Activated CD8-positive, alpha-beta memory T cell treated with anti-CD3 and anti-CD28 coated beads for 48 hours (primary cell): ENCODE measurements around the gene PPP1R11.
"Not testable (repeated sequence)": the region's sequence is repeated elsewhere in the genome, so short reads cannot be mapped to it uniquely, and the experiment has no call there.

Source experiments
- DNase-seq, 3 experiments: peaks; one replicate each; pipeline ENCODE4 v3.0.0-alpha.2; 2020; ENCODE audit warnings: low read depth in 2 of 3, low spot score in 2 of 3

PPP1R11 gene

DNA sequence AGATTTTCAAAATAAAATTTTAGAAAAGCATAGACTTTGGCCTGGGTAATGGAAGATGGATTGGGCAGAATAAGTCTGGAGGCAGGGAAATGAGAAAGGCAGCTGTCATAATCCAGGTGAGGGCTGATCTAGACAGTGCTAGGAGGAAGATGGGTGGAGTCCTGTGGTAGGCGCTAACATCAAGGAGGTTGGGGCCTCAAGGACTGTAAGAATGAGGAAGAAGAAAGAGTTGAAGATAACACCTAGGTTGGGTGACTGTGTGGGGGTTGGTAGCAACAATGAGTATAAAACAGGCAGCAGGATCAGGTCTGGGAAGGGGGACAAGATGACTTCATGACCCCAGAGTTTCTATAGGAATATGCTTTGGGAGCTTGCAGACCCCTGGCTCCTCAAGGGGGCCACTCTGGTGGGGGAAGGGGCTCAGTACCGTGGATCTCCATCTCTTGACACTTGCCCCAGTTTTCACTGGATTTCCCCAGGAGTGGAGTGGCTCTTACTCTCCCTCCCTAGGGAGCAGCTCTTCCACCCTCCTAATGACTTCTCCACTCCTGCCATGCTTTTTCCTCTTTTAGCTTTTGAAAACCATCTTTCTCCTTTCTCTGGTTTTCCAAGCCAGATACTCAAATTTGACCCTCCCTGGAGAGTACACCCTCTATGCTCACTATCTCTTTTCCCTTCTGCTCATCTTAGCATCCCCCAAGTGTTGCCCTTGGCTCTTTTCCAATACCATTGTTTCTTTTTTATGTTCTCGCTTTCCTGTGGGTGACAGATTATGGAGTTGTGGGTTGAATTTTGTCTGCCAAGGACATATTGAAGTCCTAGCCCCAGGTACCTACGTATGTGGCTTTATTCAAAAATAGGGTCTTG, 31.1 kb downstream of the PPP1R11 start:
- no peak for DNase-seq

DNA sequence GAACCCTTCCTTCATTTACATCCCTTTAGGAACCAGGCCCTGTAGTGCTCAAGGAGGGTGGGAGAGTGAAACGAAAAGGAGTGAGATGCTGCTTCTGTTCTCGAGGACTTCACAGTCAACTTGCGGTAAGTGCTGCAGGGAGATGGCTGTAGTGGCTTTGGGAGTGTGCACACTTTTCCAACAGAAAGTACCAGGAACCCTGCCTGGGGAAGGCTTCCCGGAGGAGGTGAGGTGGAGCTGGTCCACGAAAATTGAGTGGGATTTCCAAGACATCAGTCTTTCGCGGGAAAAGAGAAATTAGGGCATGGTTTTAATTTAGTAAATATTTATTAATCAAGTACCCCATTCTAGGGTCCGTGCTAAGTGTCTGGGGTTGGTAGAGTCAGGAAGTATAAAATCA, 33.2 kb downstream of the PPP1R11 start:
- no peak for DNase-seq

DNA sequence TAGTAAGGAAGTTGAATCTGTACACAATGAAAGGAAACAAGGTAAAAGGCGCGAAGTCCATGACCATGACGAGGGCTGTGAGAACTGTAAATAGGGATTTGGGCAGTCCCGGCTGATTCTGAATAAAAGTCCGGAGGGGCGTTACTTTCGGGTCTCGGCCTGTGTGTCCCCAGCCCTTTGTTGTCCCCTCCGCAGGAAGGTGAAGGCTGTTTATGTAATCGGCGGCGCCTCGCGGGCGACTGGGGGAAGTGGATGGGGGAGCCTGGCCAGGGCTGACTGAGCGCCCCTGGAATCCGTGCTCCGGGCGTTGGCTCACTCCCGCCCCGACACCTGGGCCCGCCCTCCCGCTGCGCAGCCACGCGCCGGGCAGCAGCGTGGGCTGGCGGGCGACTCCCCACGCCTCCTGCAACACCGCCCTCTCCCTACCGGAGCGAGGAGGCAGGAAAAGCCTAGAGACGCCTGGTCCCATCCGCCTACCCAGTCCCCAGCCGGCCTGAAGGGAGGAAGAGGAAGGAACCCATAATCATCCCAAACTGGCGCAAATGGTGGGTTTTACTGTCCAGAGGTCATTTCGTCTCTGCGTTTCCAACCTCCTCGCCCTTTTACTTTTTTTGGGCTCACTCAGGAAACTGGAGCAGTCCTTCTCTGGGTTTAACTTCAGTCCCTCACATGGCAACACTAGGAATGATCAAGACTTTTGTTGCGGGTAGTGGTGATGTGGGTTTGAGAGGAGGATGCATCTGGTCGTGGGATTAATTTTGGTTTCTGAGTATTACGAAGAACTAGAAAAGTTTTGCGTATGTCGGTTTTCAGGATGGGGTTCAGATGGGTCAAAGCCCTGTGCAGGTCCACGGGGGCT, 33.8 kb downstream of the PPP1R11 start:
- no peak for DNase-seq

DNA sequence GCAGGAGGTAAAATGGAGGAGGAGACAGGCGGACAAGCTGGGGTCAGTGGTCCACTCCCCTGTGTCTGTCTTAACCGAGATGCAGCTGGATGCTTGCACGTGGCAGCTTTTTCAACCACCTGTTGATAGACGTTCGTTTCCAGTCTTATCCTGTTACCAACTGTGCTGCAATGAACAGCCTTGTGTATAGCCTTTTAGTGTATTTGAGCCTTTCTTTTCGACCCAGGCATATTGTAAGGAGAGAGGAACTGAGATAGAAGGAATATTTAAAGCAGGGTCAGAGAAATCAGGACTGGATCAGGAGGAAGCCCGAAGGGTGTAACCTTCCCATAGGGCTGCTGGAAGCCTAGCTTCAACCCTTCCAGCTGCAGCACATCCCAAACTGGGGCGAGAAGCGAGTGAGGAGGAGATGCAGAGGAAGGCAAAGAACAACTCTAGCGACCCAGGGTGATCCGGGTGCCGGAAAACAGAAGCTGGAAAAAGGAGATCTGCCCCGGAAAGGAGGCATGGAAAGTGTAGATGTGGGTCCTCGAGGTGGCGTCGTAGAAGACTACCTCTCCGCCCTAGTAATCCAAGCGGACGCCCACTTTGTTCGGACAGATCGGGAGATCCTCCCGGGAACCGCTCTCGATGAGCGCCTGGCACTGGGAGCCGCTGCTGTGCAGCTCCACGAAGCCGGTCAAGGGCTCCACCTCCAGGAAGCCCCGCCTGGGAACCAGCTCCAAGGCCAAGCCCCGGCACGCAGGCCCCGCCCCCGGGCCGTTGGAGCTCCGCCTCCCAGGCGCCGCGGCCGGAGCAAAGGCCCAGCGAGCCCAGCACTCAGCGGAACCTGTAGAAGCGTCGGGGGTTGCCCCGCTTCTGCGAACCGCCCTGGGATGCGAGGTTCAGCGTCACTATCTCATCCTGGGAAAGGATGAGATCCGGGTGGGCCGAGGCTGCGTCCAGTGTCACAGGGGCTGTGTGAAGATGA, 34.7 kb downstream of the PPP1R11 start:
- peak; percentile 47 for DNase-seq

DNA sequence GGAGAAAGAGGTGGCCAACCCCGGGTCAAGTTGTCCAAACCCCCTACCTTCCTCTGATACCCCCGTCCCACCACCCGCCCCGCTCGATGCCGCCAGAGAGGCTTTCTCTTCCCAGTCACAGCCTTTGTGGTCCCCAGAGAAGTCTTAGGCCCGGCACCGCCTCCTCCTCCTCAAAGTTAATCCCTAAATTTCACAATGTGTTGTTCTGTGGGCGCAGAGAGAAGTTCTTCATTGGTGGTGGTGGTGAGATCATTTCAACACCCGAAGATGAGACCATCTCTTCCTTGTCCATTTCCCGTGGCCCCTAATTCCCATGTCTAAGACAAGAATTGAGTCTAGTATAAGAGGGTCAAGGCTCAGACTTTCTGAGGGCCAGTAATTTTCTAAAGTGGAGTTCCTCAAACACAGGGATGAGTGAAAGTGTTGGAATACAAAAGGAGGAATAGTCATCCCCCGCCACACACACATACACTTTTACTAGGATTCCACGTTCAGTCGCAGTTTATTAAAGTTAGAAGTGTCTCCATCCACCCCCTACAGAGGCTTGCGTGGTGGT, 35.5 kb downstream of the PPP1R11 start:
- DNase-seq, result no peak

DNA sequence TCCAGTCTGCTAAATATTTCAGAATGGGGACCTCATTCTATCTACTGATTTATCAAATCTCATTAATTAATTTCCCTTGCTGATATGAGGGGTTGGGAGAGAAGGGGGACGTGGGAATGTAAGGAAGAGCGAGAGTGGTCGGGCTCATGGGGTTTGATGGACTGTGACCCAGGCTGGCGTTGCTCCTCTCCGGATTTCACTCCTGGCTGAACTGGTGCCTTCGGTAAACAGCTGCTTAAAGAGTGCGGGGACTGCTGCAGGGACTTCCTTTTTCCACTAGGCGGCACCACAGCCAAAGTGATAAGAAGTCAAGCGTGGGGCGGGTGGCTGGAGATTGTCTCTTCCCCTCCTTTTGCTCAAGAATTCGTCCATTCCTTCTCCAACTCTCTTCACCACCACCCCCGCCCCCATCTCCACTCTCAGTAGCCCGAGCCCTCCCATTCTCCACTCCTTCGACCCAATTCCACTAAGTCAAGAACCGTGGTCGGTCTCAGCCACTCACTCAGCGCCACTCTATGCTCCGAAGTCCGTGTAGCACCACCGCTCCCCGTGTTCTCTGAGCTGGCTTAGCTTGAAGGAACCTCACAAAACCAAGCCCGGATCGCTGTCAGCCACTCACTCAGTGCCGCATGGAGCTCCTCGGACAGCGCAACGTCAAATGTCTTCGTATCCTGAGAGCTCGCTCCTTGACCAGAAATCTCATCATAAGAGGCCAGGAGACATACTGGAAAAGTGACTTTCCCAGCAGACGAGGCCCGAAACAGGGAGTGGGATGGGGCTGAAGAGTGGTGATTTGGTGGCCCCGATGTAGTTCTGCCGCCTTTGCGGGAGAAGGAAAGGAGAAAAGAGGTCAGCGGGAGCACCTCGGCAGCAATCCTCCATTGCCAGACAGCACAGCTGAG, 36.2 kb downstream of the PPP1R11 start:
- DNase-seq, result peak; percentile 54 to 60 (median 57)

DNA sequence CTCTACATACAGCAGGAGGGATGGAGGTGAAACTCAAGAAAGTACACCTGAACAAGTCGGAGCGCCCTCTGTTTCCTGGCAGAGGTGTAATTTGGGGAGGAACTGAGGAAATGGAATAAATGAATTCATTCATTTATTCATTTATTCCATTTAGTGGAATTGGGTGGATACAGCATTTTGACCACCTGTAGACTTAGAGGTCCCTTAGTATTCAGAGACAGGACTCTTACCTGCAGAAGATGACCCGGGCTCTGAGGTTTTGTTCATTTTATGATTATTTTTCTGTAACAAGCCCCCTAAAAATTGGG, 36.8 kb downstream of the PPP1R11 start:
- DNase-seq, result no peak

DNA sequence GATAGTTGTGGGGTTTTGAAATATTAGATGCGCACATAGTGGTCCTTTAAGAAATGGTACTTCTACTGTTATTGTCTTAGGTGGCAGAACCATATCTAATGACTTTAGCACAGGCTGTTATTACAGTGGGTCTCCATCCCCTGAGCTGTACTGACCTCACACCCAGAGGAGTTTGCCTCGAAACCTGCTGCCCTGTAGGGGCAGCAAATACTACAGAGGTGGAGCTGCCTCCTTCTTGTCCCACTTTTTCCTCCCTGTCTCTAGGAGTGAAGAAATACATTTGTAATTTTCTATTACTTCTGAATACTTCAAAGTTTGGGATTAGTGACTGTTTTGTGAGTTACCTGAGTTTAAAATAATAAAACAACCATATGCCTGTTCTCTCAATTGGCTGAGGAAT, 37.7 kb downstream of the PPP1R11 start:
- DNase-seq, result no peak

DNA sequence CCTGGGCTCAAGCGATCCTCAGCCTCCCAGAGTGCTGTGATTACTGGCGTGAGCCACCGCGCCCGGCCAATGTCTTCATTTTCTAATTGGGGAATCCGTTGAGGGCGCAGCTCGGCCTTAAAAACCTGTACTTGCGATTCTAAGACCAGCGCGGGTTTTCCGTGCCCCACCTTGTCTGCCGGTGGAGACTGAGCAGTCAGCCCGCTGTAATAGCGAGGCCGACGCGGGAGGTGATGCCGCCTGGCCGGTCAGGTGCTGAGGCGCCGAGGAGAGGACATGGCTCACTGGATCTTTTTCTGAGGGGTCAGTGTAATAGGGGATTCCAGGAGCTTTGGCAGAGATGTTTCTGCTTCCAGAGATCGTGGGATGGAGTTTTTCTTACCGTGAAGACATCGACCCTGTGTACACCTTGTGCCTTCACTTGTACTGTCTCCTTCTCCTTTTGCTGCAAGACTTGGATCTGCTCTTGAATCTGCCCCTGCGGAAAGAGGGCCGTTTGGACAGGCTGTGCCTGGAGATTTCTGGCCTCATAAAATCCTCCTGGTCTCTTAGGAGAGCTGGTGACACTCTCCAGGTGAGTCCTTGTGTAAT, 44.4 kb downstream of the PPP1R11 start:
- DNase-seq, result no peak

DNA sequence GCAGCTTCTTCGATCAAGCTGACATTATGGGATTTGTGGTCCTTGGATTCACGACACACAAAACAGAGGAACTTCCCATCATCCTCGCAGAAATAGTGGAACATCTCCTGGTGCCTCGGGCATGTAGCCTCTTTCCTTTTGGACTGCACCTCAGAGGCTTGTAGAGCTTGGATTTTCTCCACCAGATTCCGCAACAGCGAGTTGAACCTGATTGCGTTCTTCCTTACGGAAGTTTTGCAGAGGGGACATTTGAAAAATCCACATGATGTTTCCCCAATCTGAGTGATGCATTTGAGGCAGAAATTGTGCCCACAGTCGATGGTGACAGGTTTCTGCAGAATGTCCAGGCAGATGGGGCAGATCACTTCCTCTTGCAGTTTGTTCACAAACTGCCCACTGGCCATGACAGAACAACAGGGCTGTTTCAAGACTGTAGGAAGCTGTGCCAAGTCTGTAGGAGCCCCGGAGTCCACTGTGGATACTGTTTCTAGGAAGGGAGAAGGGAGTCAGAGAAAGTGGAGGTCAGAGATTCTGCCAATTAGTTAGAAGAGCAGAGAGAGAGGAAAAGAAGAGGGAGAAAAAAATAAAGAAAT, 45.5 kb downstream of the PPP1R11 start:
- DNase-seq, result no peak

DNA sequence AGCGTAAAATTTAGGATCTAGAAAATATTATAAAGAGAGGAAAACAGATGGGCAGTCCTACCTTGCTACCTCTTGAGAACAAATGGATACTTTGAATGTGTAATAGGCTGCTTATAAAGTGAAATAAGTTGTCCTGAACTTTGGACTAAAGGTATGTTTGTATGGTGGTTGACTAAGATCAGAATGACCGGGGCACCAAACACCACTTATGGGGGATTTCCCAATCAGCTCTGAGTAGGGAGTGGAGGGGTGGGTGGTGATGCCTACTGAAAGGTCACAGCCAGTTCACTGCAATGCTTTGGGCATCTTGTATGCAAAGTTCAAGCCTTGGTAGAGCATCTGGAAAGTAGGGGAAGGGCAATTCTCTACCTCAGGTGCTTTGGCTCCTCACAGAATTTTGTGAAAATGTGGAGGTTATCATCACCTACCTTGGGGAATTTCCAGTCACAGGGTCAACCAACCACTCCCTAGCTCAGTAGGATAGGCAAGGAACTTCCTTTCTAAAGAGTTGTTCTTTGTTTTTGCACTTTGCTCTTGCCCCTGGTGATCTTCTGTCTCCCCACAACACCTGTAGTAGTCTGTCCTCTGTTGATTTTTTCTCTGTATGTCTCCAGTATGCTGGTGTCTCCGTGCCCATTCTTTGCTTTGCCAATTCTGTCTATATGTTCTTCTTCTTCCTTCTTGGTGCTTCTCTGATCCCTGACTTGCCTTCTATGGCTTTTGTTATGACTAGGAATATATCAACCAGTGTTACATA, 46.2 kb downstream of the PPP1R11 start, which contains the start of gene TRIM31:
Gene TRIM31, minus strand, starts transcription at position 88 of the 757 bp plus-strand sequence. CDS start 285 bp downstream, outside the sequence.
- DNase-seq, result no peak

DNA sequence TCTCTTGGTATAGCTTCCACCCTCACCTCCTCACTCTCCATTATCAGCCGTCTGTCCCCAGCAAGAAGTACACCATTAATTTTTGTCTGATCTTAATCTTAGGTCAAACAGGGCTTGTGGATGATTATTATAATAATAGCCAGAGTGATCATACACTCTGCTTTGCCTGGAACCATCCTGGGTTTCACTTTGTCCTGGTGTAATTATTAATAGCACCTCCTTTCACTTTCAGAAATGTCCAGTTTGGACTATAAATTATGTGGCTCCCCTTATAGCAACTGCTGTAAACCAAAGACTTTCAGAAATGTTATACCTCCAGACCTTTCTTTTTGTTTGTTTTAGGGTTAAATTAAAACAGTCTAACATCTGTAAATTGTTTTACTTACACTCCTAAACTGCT, 46.8 kb downstream of the PPP1R11 start:
- no peak for DNase-seq

DNA sequence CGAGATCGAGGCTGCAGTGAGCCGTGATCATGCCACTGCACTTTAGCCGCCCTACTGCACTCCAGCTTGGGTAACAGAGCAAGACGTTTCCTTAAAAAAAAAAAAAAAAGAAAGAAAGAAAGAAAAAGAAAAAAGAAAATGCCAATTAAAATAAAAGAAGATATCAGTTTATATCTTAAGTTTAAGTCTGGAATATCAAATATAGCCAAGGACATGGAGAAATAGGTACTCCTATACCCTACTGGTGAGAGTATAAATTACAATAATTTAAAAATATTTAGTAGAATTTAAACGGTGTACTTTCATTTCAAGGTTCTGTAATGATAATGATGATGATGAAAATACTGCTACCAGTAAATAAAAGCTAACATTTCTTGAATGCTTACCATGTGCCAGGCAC, 49.7 kb downstream of the PPP1R11 start:
- DNase-seq, result no peak

DNA sequence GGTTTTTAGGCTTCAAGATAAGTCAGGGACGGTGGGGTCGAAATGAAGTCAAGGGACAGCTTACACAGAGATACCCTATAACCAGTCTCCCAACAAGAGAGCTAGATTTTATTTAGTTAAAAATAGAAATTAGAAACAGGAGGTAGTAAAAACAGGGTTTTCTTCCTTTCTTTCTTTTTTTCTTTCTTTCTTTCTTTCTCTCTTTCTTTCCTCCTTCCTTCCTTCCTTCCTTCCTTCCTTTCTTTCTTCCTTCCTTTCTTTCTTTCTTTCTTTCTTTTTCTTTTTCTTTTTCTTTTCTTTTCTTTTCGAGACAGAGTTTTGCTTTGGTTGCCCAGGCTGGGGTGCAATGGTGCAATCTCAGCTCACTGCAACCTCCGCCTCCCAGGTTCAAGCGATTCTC, 51.7 kb downstream of the PPP1R11 start:
- not testable (repeated sequence) for DNase-seq
